DND-41 (cell line): ENCODE measurements around the gene MTO1.

ENCODE experiments used
- CTCF ChIP-seq: IDR thresholded peaks from 2 replicates; pipeline ENCODE4 v1.5.1; 2012; ENCODE audit warnings: borderline replicate concordance, low read length, moderate library complexity, mild to moderate bottlenecking; ENCODE audit not compliant: poor library complexity, severe bottlenecking; ENCODE audit errors: extremely low read depth
- EZH2 ChIP-seq: IDR thresholded peaks from 3 replicates; pipeline ENCODE4 v1.6.1; 2012; ENCODE audit warnings: borderline replicate concordance, low read depth, mild to moderate bottlenecking, moderate library complexity, low read length, inconsistent platforms; ENCODE audit not compliant: severe bottlenecking

- TF ChIP-seq CTCF, result no peak
- TF ChIP-seq EZH2, result no peak
Observed at GRCh38 chr6:73534628-73535027, 73.1 kb downstream of the MTO1 start.
